ENCODE measurements around the gene JPH4.
"Not testable (repeated sequence)": the region's sequence is repeated elsewhere in the genome, so short reads cannot be mapped to it uniquely, and the experiment has no call there.

DNA sequence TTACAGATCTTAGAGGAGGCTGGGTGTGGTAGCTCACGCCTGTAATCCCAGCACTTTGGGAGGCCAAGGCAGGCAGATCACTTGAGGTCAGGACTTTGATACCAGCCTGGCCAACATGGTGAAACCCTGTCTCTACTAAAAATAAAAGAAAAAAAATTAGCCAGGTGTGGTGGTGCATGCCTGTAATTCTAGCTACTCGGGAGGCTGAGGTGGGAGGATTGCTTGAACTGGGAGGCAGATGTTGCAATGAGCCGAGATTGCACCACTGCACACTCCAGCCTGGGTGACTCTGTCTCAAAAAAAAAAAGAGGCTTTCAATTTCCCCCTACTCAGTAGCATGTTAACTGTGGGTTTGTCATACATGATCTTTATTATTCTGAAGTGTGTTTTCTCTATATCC lies 15.6 kb upstream of the JPH4 start:
- TF ChIP-seq, protein P1, sequence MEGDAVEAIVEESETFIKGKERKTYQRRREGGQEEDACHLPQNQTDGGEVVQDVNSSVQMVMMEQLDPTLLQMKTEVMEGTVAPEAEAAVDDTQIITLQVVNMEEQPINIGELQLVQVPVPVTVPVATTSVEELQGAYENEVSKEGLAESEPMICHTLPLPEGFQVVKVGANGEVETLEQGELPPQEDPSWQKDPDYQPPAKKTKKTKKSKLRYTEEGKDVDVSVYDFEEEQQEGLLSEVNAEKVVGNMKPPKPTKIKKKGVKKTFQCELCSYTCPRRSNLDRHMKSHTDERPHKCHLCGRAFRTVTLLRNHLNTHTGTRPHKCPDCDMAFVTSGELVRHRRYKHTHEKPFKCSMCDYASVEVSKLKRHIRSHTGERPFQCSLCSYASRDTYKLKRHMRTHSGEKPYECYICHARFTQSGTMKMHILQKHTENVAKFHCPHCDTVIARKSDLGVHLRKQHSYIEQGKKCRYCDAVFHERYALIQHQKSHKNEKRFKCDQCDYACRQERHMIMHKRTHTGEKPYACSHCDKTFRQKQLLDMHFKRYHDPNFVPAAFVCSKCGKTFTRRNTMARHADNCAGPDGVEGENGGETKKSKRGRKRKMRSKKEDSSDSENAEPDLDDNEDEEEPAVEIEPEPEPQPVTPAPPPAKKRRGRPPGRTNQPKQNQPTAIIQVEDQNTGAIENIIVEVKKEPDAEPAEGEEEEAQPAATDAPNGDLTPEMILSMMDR (IDR thresholded peaks at IDR 0.05 in 4 of 5, conservative IDR thresholded peaks at IDR 0.05 in 1 of 5): not testable (repeated sequence)
- not testable (repeated sequence) for TF ChIP-seq POLR2A (IDR thresholded peaks at IDR 0.05)

All from gastrocnemius medialis (tissue), 4 donors.